Keratinocyte (primary cell): ENCODE results near the gene WDFY2. TPM values are rescaled to one million over a fixed set of nuclear protein-coding genes. Genes with fewer than 3 reads are reported as not detected.

Experiments
- DNase-seq: peaks from one replicate; pipeline ENCODE4 v3.0.0-alpha.2; 2011; ENCODE audit warnings: low read depth, missing footprints, low spot score
- FAIRE-seq: peaks from 2 replicates; lab custom pipeline; 2011; peaks lifted over from hg19 to GRCh38; lab: Jason Lieb, UNC
- H2AFZ ChIP-seq: 2 replicates; pipeline ENCODE4 v1.6.0; 2012; ENCODE audit warnings: low read length, control low read depth, inconsistent platforms; ENCODE audit not compliant: control insufficient read depth
- H3K27ac ChIP-seq: 2 replicates; pipeline ENCODE4 v1.5.1; 2011; ENCODE audit warnings: low read length; ENCODE audit not compliant: control insufficient read depth, insufficient read depth
- H3K27me3 ChIP-seq: 3 replicates; pipeline ENCODE4 v1.6.0; 2011; ENCODE audit warnings: low read length; ENCODE audit not compliant: control insufficient read depth, insufficient read depth; ENCODE audit errors: extremely low read depth
- H3K36me3 ChIP-seq, 2 experiments: 2 replicates in 1 of 2; 3 replicates in 1 of 2; pipeline ENCODE4 v1.5.1; 2011; ENCODE audit warnings: low read length in 2 of 2, mild to moderate bottlenecking in 1 of 2; ENCODE audit not compliant: control insufficient read depth in 2 of 2, insufficient read depth in 2 of 2; ENCODE audit errors: extremely low read depth in 1 of 2
- H3K4me1 ChIP-seq: 3 replicates; pipeline ENCODE4 v1.5.1; 2011; ENCODE audit warnings: low read length; ENCODE audit not compliant: control insufficient read depth, insufficient read depth; ENCODE audit errors: extremely low read depth
- H3K4me2 ChIP-seq: 3 replicates; pipeline ENCODE4 v1.6.0; 2011; ENCODE audit warnings: low read depth, low read length; ENCODE audit not compliant: control insufficient read depth, insufficient read depth; ENCODE audit errors: extremely low read depth
- H3K4me3 ChIP-seq, 3 experiments: fragments of 200-600 bp in 1 of 3; sonication (generic) in 1 of 3; 2 replicates in 2 of 3; 3 replicates in 1 of 3; pipeline ENCODE4 v1.5.1; 2011 to 2016; ENCODE audit warnings: low read length in 3 of 3, mild to moderate bottlenecking in 3 of 3, control low read depth in 2 of 3, inconsistent platforms in 1 of 3, low read depth in 1 of 3, mixed read lengths in 1 of 3, mixed run types in 1 of 3, moderate library complexity in 1 of 3; ENCODE audit not compliant: control insufficient read depth in 2 of 3, insufficient read depth in 2 of 3; ENCODE audit errors: extremely low read depth in 1 of 3
- H3K79me2 ChIP-seq: 2 replicates; pipeline ENCODE4 v1.6.0; 2012; ENCODE audit warnings: low read length; ENCODE audit not compliant: control insufficient read depth, insufficient read depth
- H3K9ac ChIP-seq: 3 replicates; pipeline ENCODE4 v1.6.0; 2011; ENCODE audit warnings: low read length; ENCODE audit not compliant: control insufficient read depth, insufficient read depth; ENCODE audit errors: extremely low read depth
- H3K9me1 ChIP-seq: 3 replicates; pipeline ENCODE4 v1.6.0; 2011; ENCODE audit warnings: low read length; ENCODE audit not compliant: control insufficient read depth, insufficient read depth; ENCODE audit errors: extremely low read depth
- H3K9me3 ChIP-seq: 2 replicates; pipeline ENCODE4 v1.5.1; 2012; ENCODE audit warnings: low read depth, low read length; ENCODE audit not compliant: control insufficient read depth
- H4K20me1 ChIP-seq: 3 replicates; pipeline ENCODE4 v1.6.0; 2011; ENCODE audit warnings: low read length; ENCODE audit not compliant: control insufficient read depth, insufficient read depth; ENCODE audit errors: extremely low read depth
- CTCF ChIP-seq, 3 experiments: IDR thresholded peaks in 1 of 3; conservative IDR thresholded peaks in 1 of 3; optimal IDR thresholded peaks in 1 of 3; 2 replicates in 2 of 3; 3 replicates in 1 of 3; pipeline versions ENCODE3 to v1.5.1; 2011; ENCODE audit warnings: low read length in 3 of 3, mild to moderate bottlenecking in 3 of 3, moderate library complexity in 2 of 3, control low read depth in 1 of 3, inconsistent platforms in 1 of 3; ENCODE audit not compliant: insufficient read depth in 2 of 3; ENCODE audit errors: extremely low read depth in 1 of 3
- EZH2 ChIP-seq: IDR thresholded peaks from one replicate; pipeline ENCODE4 v1.6.1; 2012; ENCODE audit warnings: inconsistent platforms, mild to moderate bottlenecking, low read length, moderate library complexity
- dilution Hi-C: fragments of 300-500 bp; cut with MboI; formaldehyde crosslinking; loops from one replicate; pipeline ENCODE4 v1.7.0; 2020; ENCODE audit warnings: low sequenced_read_pairs; ENCODE audit not compliant: extremely low pct_ligation_motif_present
- polyA plus RNA-seq, 5 experiments: library from polyadenylated mRNA; depleted of rRNA in 3 of 5; stranded (reverse) in 3 of 5; stranded (forward) in 1 of 5; unstranded in 1 of 5; fragments of >200 nt; gene quantifications; 1 replicate in 1 of 5; 2 replicates in 3 of 5; 3 replicates in 1 of 5; pipeline versions ENCODE4 v1.2.1 to v1.2.3, GENCODE V29; 2011 to 2012; ENCODE audit warnings: missing spikeins in 2 of 5, low read depth in 1 of 5, low replicate concordance in 1 of 5

The WDFY2 gene
- polyA plus RNA-seq, 1 donor (not counting 4 experiments of a cell fraction or from before 2014, with no cell fraction given): 18.6 TPM

- Histone ChIP-seq H3K27me3 (no peaks in the 10 kb centered on the region), H2AFZ (no peak overlapping the region), H3K79me2 (peaks cover 81% of the 10 kb centered on the region), H3K9me3 (no peaks in the 10 kb centered on the region), H3K4me2 (no peak overlapping the region), H3K4me3 (no peak overlapping the region), H4K20me1 (no peaks in the 10 kb centered on the region), H3K27ac (no peak overlapping the region), H3K9me1 (peaks cover 3% of the 10 kb centered on the region), H3K9ac (no peak overlapping the region), H3K36me3 (peaks cover 0 to 12% of the 10 kb centered on the region in 2 experiments), H3K4me1 (peaks cover 46% of the 10 kb centered on the region)
- TF ChIP-seq CTCF (optimal IDR thresholded peaks at IDR 0.05 in 1 of 3, IDR thresholded peaks at IDR 0.05 in 1 of 3, conservative IDR thresholded peaks at IDR 0.05 in 1 of 3; ENCODE audit: extremely low read depth in 1 of 3, insufficient read depth in 2 of 3, low read length in 3 of 3) (no peak), EZH2 (no peak)
- dilution Hi-C loops: no loop called here
- FAIRE-seq (peak; percentile 23), DNase-seq (no peak)
Observed at GRCh38 chr13:51635137-51635878, 51.0 kb downstream of the WDFY2 start.

- FAIRE-seq: peak; percentile 76
- dilution Hi-C loops: no loop called here
- H3K9ac ChIP-seq: no peak overlapping the region
Observed at GRCh38 chr13:51636349-51636890, 52.2 kb downstream of the WDFY2 start.

More at GRCh38 chr13:51636349-51636890, 52.2 kb downstream of the WDFY2 start:
- Histone ChIP-seq H3K4me3 (no peak overlapping the region), H3K27me3 (no peaks in the 10 kb centered on the region), H3K27ac (no peak overlapping the region), H3K36me3 (peaks cover 0 to 12% of the 10 kb centered on the region in 2 experiments), H3K79me2 (peaks cover 82% of the 10 kb centered on the region), H3K4me2 (no peak overlapping the region), H3K4me1 (peaks cover 55% of the 10 kb centered on the region), H3K9me3 (no peaks in the 10 kb centered on the region), H4K20me1 (no peaks in the 10 kb centered on the region), H3K9me1 (peaks cover 3% of the 10 kb centered on the region), H2AFZ (no peak overlapping the region)
- no peak for TF ChIP-seq EZH2
- no peak for TF ChIP-seq CTCF (optimal IDR thresholded peaks at IDR 0.05 in 1 of 3, IDR thresholded peaks at IDR 0.05 in 1 of 3, conservative IDR thresholded peaks at IDR 0.05 in 1 of 3; ENCODE audit: extremely low read depth in 1 of 3, insufficient read depth in 2 of 3, low read length in 3 of 3)
- DNase-seq: no peak
